ENCODE data around the gene AOC3.

GRCh38 chr17:42853004-42853403 is 2.0 kb downstream of the AOC3 start:
- TF ChIP-seq POLR2A (IDR thresholded peaks at IDR 0.05; ENCODE audit: low read depth, low read length) = no peak
- no peak for TF ChIP-seq TAF1 (IDR thresholded peaks at IDR 0.05; ENCODE audit: low read depth, low read length)
- TF ChIP-seq SPI1 (IDR thresholded peaks at IDR 0.05; ENCODE audit: low read depth, low read length) = no peak
- no peak for TF ChIP-seq PAX5 (IDR thresholded peaks at IDR 0.05; ENCODE audit: insufficient read depth, low read length, severe bottlenecking)
